Brain pericyte (primary cell): ENCODE measurements around the gene EMD.

ENCODE experiments used
- DNase-seq: peaks from one replicate; pipeline ENCODE4 v3.0.0-alpha.2; 2012; ENCODE audit warnings: low read depth, low spot score

Gene EMD

GRCh38 chrX:154355094-154355775 is 23.9 kb upstream of the EMD start:
- no peak for DNase-seq

- no peak for DNase-seq
These were observed 23.3 kb upstream of the EMD start for GRCh38 chrX:154355776-154356140.

GRCh38 chrX:154356596-154356995 is 22.5 kb upstream of the EMD start:
- DNase-seq = no peak

- no peak for DNase-seq
These were observed 21.9 kb upstream of the EMD start for GRCh38 chrX:154357205-154357604.

- no peak for DNase-seq
These were observed 21.1 kb upstream of the EMD start for GRCh38 chrX:154358011-154358410.

GRCh38 chrX:154358829-154359228 is 20.3 kb upstream of the EMD start:
- DNase-seq = no peak

GRCh38 chrX:154359362-154360154 is 19.5 kb upstream of the EMD start:
- DNase-seq = no peak

- DNase-seq = no peak
These were observed 18.9 kb upstream of the EMD start for GRCh38 chrX:154360155-154360713.

- DNase-seq = no peak
These were observed 16.9 kb upstream of the EMD start for GRCh38 chrX:154362085-154362742.

GRCh38 chrX:154363706-154364439 is 15.2 kb upstream of the EMD start:
- no peak for DNase-seq

- DNase-seq = no peak
These were observed 14.0 kb upstream of the EMD start for GRCh38 chrX:154365052-154365600.

GRCh38 chrX:154365997-154366665 is 13.0 kb upstream of the EMD start:
- DNase-seq = no peak

- DNase-seq = no peak
These were observed 12.4 kb upstream of the EMD start for GRCh38 chrX:154366666-154367055.

GRCh38 chrX:154367474-154368308 is 11.4 kb upstream of the EMD start:
- no peak for DNase-seq

- no peak for DNase-seq
These were observed 10.3 kb upstream of the EMD start for GRCh38 chrX:154368630-154369448.

- DNase-seq = peak; percentile 74
These were observed 9.4 kb upstream of the EMD start for GRCh38 chrX:154369449-154370299.

- no peak for DNase-seq
These were observed 8.6 kb upstream of the EMD start for GRCh38 chrX:154370300-154371016.
